ENCODE data around the gene ESRRA.

DNA sequence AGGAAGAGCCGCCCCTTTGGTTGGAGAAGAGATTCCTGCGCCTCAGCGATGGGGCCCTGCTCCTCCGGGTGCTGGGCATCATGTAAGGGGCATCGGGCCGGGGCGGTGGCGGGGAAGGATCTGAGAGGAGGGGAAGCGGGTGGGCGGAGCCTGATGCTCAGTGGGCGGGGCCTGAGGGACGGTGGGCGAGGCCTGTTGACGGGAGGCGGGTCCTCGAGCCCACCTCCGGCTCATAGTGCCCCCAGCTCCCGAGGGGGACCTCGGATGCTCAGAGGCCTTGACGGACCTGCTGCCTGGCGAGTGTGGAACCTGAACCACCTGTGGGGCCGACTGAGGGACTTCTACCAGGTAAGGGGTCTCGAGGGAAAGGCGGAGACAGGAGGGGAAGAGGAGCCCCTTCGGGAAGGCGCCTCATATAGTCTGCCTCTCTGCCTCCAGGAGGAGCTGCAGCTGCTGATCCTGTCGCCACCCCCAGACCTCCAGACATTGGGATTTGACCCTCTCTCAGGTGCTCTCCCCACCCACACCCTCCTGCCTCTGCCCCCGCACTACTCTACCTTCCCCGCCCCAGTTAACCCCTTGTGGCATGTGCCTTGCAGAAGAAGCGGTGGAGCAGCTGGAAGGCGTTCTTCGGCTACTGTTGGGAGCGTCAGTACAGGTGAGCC is 35.5 kb downstream of the ESRRA start:
- TF ChIP-seq, protein P1, sequence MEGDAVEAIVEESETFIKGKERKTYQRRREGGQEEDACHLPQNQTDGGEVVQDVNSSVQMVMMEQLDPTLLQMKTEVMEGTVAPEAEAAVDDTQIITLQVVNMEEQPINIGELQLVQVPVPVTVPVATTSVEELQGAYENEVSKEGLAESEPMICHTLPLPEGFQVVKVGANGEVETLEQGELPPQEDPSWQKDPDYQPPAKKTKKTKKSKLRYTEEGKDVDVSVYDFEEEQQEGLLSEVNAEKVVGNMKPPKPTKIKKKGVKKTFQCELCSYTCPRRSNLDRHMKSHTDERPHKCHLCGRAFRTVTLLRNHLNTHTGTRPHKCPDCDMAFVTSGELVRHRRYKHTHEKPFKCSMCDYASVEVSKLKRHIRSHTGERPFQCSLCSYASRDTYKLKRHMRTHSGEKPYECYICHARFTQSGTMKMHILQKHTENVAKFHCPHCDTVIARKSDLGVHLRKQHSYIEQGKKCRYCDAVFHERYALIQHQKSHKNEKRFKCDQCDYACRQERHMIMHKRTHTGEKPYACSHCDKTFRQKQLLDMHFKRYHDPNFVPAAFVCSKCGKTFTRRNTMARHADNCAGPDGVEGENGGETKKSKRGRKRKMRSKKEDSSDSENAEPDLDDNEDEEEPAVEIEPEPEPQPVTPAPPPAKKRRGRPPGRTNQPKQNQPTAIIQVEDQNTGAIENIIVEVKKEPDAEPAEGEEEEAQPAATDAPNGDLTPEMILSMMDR (conservative IDR thresholded peaks at IDR 0.05): no peak
- no peak for TF ChIP-seq EZH2 (IDR thresholded peaks at IDR 0.05; ENCODE audit: low read depth)
